H54 (cell line): Measurements from ENCODE around the gene ZBTB45.
"Not testable (repeated sequence)": the region's sequence is repeated elsewhere in the genome, so short reads cannot be mapped to it uniquely, and the experiment has no call there.

Source experiments
- DNase-seq: peaks from one replicate; pipeline ENCODE4 v3.0.0; 2011; ENCODE audit warnings: low spot score, mixed read lengths; ENCODE audit not compliant: insufficient read length
- FAIRE-seq: peaks from 3 replicates; lab custom pipeline; 2011; peaks lifted over from hg19 to GRCh38; lab: Jason Lieb, UNC
- POLR2A ChIP-seq: IDR thresholded peaks from 2 replicates; pipeline ENCODE4 v1.6.1; 2011; ENCODE audit warnings: low read depth, mild to moderate bottlenecking, low read length

Gene ZBTB45

DNA sequence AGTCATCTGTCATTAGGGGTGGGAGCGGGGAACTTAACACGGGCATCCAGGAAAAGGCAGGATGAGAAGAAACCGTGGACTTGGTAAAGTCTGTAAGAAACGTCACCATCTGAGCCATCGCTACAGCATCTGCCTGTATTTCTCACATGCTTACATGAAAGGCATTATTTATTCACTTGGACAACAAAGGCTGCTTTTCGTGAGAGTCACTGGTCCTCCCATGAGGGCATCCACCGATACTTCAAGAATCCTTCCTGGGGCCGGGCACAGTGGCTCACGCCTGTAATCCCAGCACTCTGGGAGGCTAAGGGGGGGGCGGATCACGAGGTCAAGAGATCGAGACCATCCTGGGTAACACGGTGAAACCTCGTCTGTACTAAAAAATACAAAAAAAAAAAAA lies 27.3 kb downstream of the ZBTB45 start:
- no peak for DNase-seq
- FAIRE-seq = no peak
- no peak for TF ChIP-seq POLR2A

DNA sequence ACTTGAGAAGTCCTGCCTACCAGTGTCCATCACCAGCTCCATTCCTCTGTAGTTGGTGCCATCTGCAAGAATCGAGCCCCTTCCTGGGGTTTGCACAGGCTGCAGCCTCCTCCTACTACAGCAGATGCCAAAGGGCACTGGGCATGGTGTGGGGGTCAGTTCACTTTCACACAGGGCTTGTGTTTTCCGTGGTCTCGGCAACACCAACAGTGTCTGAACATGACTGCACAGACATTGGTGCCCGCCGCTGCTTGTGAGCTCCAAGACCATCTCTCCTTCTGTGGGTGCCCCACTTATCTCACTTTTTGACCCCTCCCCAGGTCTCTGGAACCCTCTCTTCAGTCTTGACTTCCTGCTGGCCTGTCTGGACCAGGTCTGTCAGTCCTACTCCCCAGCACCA lies 28.2 kb downstream of the ZBTB45 start:
- TF ChIP-seq POLR2A = no peak
- FAIRE-seq = no peak
- DNase-seq = no peak

DNA sequence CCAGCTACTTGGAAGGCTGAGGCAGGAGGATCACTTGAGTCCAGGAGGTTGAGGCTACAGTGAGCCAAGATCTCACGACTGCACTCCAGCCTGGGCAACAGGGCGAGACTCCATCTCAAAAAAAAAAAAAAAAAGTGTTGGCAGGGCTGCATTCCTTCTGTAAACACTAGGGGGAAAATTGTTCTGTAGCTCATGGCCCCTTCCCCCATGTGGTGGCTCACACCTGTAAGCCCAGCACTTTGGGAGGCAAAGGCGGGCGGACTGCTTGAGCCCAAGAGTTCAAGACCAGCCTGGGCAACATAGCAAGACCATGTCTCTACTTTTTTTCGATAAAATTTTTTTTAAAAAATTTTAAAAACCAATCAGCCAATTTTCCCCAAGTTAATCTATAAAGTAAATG lies 35.3 kb downstream of the ZBTB45 start:
- not testable (repeated sequence) for FAIRE-seq

DNA sequence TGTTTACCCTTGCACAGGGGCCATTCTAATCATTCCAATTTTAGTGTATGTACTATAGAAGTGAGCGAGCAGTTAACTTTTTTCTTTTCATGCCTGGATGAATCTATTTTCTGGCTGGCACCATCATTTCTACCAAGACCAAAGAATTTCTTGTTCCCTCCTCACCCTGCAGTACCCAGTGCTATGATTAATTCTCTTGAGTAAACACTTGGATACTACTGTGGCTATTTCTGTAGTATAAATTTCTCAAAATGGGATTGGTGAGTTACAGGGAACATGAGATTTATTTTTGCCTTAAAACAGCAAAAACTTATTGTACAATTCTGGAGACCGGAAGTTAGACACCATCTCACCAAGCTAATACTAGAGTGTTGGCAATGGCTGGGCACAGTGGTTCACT lies 35.8 kb downstream of the ZBTB45 start:
- DNase-seq = no peak
- no peak for FAIRE-seq
- TF ChIP-seq POLR2A = no peak

More for the DNA sequence above, 35.3 kb downstream of the ZBTB45 start:
- not testable (repeated sequence) for DNase-seq

DNA sequence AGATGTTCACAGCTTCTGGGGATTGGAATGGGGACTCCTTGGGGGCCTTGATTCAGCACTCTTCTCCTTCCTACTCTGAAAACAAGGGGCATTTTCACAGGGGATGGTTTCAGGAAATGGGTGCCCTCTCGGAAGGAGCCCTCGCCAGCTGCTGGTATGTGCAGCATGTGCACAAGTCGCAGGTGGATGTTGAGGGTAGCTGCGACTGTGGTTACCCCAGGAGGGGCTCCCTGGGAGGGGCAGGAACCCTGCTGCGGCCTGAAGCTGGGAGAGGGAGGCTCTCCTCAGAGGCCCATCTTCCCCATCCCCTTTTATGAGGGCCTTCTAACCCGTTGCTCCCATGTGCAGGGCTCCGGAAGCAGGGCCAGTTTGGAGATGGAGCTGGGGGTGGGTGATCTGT lies 37.2 kb downstream of the ZBTB45 start:
- no peak for FAIRE-seq
- no peak for DNase-seq
- TF ChIP-seq POLR2A = no peak

DNA sequence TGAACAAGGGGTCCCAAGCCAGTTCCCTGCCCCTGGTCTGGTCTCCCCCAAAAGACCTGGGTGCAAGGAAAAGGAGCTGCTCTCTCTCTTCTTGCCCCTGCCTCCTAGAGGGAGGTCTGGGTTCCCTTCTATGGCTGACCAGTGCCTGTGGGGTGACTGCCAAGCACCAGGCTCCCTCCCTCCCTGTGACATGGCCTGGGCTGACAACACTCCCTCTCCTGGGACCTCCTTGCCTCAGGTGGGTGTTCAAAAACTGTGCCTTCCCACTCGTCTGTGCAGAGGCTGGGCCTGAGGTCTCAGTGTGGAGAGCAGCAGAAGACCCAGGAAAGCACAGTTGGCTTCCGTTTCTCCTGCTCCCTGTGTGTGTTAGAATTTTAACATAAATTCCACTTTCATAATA lies 38.8 kb downstream of the ZBTB45 start:
- DNase-seq (no peak), FAIRE-seq (no peak)
- no peak for TF ChIP-seq POLR2A

DNA sequence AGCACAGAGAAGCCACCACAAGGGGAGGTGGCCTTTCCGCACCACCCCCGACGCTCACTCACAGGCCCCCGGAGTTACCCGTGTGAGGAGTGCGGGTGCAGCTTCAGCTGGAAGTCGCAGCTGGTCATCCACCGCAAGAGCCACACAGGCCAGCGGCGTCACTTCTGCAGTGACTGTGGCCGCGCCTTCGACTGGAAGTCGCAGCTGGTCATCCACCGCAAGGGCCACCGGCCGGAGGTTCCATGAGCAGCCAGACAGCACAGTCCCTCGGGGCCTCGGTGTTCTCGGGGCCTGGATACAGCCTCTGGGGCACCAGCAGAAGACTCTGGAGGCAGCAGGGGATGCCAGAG lies 39.2 kb downstream of the ZBTB45 start:
- TF ChIP-seq POLR2A = no peak
- FAIRE-seq (no peak), DNase-seq (no peak)

DNA sequence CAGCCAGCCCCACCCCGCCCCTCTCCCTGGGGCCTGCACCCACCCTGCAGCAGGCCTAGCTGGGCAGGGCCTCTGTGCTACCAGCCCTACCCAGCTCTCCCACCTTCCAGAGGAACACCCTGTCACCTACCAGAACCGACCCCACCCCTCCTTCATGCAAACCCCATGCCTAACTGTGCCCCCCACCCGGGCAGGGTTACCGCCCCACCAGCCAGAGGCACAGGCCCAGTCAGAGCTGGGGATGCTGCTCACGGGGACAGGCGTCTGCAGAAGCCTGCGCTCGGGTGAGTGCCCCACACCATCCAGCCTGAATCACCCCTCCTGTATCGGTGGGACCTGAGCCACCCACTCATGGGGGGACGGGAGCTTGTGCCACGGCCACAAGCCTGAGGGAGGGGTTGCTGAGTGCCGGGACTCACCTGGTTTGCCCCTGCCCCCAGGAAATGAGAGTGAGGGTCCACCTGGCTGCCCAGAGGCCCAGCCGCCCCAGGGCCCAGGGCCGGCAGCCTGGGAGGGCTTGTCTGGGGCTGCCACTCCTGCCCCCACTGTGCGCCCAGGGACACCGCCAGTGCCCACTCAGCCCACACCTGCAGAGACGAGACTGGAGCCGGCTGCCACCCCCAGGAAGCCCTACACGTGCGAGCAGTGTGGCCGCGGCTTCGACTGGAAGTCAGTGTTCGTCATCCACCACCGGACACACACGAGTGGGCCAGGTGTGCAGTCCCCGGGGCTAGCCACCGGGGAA lies 39.7 kb downstream of the ZBTB45 start:
- no peak for TF ChIP-seq POLR2A
- no peak for FAIRE-seq
- no peak for DNase-seq

DNA sequence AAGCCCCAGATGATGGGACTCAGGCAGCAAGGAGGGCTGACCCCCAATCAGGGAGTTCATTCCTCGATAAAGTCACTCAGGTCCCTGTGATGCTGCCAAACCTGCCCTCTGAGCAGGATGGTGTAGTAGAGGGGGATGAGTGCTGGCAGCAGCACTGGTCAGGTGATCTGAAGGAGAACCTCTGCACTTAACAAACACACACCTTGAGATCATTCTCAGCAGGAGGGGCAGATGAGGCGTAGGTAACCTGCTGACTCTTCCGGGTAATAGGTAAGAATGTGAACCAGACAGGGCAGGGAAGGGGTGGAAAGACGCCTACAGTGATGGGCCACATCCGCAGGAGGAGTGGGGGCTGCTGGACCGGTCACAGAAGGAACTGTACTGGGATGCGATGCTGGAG lies 40.3 kb downstream of the ZBTB45 start:
- TF ChIP-seq POLR2A = no peak
- DNase-seq (no peak), FAIRE-seq (no peak)

DNA sequence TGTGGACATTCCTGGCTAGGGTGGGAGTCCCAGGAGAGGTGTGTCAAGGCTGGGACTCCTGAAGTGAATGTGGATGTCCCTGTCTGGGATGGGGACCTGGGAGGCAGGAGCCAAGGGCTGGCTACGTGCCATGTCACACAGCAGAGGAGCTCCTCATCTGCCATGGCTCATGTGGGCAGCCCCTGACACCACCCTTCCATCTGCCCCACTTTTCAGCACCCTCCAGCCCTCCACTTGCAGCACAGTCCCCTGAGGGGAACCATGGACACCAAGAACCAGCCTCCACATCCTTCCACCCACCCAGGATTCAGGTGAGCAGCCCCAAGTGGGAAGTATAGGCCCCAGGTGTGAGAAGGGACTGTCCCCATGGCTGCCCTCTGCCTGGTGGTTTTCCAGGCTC lies 41.7 kb downstream of the ZBTB45 start:
- TF ChIP-seq POLR2A = no peak; the same call in 1 of the 2 replicates
- FAIRE-seq (no peak), DNase-seq (no peak)

DNA sequence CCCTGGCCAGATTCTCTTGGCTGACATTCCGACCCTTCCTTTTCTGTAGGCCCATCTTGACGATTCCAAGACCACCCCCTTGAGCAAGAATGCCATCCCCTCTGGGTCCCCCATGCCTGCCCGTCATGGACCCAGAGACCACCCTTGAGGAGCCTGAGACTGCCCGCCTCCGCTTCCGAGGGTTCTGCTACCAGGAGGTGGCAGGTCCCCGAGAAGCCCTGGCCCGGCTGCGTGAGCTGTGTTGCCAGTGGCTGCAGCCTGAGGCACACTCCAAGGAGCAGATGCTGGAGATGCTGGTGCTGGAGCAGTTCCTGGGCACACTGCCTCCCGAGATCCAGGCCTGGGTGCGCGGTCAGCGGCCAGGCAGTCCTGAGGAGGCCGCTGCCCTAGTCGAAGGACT lies 42.5 kb downstream of the ZBTB45 start:
- TF ChIP-seq POLR2A = peak; percentile 9; the same call in 1 of the 2 replicates
- DNase-seq = no peak
- no peak for FAIRE-seq

DNA sequence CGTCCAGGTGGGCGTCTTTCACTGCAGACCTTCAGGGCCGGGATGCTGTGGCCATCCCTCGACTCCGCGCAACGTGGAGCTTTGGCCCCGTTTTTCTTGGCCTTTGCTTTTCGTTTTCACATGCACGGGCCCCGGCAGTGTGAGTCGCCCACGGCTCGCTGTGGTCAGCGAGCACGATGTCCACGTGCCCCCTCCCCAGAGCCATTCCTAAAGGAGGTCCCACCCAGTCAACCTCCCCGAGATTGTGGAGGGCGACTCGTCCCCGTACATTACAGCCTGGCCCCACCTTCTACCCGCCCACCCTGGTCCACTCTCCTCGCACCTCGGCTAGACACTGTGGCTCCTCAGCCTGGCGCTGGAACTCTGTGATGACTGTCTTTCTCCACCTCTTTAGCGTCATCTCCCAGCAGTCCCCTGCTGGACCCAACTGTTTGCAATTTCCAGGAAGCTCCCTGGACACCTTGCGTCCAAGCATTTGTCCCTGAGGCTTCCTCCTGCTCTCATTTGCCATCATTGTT lies 43.1 kb downstream of the ZBTB45 start:
- DNase-seq = no peak
- TF ChIP-seq POLR2A = no peak
- FAIRE-seq = no peak

DNA sequence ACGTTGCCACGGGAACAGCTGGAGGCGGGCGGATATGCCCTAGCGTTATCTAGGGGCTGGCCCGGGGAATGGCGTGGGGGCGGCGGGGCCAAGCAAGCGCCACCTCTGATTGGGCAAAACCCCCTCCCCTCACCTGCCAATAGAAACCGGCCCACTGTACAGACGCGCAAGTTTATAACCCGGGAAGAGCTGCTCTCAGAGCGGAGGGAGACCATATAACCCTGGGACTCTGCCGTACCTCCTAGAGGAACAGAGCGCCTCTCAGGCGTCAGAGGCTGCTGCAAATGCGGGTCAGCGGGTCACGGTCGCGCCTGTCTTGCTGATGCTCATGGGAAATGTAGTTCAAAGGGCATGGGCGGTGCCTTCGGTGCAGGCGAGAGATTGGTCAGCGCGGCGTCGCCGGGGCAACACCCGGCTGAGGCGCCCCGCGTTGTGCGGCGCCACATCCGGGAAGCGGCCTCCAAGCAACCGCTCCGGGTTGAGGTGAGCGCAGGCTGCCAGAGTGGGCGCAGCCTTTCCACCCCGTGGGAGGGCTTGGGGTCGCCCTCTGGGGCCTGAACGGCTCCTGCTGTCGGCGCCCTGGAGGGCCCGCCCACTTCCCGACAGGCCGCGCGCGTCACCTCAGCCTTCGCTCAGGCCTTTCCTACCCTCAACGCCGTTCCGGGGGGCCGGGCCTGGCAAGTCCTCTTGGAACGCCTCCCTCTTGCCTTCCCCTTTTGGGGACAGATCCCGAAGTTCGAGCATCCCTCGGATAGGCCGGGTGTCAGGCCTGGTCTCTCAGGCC lies 43.7 kb downstream of the ZBTB45 start, which contains the start of gene ZNF446:
TSS of gene ZNF446 (plus strand) at position 639 of the 784 bp plus-strand sequence. CDS start 867 bp downstream, outside the sequence.
- DNase-seq (peak; percentile 99), FAIRE-seq (no peak)
- TF ChIP-seq POLR2A = peak; percentile 56

DNA sequence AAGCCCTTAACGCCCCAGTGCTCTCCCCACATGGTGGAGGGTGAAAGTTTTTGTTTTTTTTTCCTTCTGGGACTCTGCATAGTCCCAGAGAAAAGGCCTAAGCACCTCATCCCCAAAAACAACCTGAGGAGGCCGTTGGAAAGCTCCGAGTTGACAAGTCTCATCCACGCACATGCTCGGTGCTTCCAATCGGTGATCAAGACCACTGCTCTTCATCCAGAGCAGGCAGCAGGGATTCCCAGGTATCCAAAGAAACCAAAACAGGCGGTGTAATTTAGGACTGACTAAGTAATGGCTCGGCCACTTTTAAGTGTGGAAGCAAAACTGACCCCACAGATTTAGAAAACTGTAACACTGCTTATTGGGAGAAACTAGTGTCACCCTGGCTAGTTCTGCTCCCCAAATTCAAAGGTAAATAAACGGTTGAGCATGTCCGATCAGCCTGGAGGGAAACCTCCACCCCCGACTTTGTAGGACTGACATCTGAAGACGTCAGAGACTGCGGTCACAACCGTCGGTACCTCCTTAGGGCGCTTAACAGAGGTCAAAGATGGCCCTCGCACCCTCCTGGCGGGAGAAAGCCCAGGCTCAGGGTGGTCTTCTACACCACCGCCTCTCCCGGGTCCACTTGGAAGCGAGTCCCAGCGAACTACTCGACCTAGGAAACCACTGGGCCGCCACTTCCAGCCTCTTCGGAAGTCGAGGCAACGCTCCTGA lies 44.5 kb downstream of the ZBTB45 start:
- no peak for FAIRE-seq
- no peak for DNase-seq
- TF ChIP-seq POLR2A = no peak; the same call in 1 of the 2 replicates
